Measurements from ENCODE around the gene RNF112.
"Not testable (repeated sequence)": the region's sequence is repeated elsewhere in the genome, so short reads cannot be mapped to it uniquely, and the experiment has no call there.

Gene RNF112

DNA sequence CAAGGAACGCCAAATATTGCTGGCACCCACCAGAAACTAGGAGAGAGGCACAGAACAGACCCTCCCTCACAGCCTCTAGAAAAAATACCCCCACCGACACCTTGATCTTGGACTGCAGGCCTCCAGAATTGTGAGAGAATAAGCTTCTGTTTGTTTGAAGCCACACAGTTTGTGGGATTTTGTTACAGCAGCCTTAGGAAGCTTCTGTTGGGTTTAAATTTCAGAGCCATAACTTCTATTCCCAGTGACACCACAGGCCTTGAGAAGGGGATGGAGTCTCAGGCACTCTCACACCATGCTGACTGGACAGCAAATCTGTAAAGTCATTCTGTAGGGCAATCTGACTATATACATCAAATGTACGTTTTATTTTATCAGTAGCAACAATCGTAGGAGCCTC is 38.6 kb downstream of the RNF112 start:
- no peak for DNase-seq

DNA sequence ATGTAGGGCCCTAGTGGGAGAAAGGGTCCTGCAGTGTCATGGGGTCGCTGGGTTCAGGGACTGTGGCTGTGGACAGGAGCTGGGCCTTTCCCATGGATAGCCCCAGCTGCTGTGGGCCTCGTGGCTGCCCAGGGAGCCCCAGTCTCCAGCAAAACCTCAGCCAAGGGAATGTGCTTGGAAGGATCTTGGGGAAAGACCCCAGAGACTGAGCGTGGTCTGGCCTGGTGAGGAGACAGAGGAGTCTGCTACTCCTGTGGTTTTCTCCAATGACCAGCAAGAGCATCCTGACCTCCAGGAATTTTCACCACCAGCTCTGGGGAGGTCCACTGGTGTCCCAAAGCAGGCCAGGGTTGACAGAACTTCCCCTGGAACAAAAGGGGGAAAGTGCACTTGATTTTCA is 42.3 kb downstream of the RNF112 start:
- no peak for DNase-seq

DNA sequence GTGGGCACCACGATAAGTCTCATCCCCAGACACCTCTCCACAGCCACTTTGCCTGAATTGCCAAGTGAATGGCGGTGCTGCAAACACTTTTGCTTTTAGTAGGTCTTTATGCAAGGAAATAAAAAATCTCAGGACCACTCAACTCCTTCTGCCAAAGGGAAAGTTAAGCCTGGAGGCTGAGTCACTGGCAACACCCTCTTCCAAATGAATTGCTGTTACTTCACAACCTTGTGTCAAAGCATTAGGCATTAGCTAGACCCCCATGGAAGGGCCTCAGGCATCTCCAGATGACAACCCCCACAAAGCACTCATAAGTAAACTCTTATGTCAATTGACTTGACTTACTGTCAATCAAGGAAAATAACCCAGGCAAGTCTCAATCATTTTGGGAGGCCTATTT is 43.0 kb downstream of the RNF112 start:
- no peak for DNase-seq

DNA sequence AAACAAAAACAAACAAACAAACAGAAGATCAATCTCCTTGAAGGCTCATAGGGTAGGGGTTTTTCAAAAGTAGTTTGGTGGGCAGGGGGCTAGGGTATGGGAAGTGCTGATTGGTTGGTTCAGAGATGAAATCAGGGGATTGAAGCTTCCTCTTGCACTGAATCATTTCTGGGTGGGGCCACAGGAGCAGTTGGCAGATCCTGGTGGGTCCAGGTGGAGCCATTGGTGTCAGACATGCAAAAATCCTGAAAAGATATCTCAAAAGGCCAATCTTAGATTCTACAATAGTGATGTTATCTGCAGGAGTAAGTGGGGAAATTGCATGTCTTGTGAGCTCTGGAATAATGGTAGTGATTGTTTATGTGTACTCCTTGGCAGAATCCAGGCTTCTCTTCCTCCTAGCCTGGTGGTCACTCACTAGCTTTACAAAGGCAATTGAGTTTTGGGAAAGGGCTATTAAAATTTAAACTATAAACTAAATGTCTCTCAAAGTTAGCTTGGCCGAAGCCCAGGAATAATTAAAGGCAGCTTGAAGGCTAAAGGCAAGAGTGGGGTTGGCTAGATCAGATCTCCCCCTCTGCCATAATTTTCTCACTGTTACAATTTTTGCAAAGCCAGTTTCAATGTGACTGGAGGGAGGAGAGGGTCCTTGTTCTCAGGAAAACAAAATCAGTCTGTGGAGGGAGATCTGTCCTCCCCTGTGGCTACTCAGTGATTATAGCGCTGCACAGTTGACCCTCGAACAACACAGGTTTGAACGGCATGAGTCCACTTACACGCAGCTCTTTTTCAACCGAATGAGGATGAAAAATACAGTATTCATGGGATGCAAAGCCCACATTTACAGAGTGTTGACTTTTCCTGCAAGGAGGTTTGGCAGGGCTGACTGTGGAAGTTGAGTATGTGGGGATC is 45.2 kb downstream of the RNF112 start:
- DNase-seq = no peak

DNA sequence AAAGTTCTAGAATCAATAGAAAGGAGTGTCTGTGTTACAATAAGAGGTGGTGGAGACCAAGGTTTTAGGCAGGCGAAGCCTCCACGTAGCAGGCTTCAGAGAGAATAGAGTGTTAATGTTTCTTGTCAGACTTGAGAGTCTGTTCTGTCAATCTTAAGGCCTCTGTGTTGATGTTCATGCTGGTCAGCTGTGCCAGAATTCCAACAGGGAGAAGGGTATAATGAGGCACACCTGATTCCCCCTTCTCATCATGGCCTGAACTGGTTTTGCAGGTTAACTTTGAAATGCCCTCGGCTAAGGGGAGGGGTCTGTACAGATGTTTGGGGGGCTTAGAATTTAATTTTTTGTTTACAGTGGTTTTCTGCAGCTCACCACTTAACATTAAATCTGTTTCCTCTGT is 46.0 kb downstream of the RNF112 start:
- no peak for DNase-seq

DNA sequence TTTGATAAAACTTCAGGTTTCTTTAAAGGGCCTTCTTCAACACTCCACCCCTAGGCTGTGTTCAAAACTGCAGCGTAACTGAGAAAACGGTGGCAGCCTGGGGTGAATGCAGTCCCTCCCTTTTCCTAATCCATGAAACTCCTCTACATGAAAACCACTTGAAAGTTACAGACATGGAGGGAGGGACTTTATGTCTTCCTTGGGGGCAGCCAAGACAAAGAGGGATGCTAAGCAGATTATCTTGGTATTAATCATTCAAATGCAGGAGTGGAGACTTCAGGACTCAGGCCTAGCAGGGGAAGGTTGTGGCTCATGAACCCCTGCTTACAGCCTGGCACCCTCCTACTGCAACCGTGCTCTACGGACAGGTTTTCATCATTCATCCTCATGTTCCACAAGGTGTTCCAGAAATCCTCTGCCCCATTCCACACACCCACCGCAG is 46.8 kb downstream of the RNF112 start:
- DNase-seq = no peak

DNA sequence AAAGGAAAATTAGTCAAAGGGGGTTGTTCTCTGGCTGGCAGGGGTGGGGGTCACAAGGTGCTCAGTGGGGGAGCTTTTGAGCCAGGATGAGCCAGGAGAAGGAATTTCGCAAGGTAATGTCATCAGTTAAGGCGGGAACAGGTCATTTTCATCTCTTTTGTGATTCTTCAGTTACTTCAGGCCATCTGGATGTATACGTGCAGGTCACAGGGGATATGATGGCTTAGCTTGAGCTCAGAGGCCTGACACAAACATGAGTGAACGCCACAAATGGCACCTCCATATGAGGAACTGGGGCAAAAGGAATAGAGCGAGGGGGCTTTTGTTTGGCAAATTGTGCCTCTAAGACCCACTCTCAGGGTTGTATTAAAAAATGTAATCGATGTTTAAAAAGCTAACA is 47.4 kb downstream of the RNF112 start:
- DNase-seq = not testable (repeated sequence)

DNA sequence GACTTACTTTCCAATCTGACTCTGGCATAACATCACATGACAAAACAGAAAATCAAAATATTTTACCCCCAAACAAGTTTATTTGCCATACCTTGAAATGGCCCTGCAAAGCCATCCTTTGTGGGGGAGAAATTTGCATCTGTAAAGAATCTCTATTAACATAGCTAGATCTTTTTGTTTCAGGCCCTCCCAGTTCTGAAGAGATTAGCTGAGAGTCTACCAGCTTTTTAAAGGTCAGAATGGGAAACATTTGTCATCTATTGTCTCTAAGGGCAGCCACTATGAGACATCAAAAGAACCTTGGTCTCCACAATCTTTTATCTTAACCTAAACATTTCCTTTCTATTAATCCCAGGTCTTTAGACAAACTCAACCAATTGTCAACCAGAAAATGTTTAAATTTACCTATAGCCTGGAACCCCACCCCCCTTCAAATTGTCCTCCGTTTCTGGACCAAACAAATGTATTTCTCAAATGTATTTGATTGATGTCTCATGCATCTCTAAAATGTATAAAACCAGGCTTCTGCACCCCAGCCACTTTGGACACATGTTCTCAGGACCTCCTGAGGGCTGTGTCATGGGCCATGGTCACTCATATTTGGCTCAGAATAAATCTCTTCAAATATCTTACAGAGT is 48.1 kb downstream of the RNF112 start:
- not testable (repeated sequence) for DNase-seq

DNA sequence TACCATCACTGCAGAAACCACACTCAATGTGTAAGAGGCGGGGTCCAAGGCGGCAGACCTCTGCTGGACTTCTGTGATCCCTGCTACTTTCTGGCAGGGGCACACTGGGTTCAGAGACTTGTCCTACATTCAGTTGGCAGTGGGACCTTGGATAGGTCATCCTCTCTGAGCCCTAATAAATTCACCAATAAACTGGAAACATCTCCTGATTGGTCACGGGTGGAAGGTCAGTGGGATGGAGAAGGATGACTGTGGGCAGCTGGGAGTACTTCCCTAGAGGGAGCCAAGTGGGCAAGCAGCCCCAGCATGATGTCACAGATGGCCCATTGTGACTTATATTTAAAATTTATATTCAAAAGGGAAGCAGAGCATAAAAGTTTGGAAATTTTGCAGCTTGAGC is 49.7 kb downstream of the RNF112 start:
- DNase-seq = no peak

DNA sequence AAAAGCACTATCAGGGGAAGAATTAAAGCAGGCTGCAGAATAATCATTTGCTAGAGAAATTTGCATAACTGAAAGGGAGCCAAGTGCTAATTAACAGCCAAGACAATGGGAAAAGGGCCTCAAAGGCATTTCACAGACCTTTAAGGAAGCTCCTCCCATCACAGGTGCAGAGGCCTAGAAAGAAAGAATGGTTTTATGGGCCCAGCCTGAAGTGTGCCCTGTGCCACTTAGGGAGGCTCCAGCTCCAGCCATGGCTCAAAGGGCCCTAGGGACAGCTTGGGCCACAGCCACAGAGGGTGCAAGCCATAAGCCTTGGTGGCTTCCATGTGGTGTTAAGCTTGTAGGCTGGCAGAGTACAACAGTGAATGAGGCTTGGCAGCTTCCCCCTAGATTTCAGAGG is 50.1 kb downstream of the RNF112 start:
- no peak for DNase-seq

DNA sequence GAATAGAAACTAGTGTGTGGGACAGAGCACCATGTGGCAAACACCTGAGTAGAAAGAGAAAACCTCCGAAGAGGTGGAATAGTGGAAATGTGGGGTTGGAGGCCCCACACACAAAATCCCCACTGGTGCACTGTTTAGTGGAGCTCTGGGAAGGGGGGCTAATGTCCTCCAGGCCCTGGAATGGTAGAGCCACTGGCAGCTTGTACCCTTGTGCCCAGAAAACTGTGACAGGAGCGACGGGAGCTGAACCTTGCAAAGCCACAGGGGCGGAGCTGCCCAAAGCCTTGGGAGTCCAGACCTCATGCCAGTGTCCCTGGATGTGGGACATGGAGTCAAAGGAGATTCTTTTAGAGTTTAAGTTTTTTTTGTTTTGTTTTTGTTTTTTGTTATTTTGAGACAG is 50.6 kb downstream of the RNF112 start:
- DNase-seq = no peak

DNA sequence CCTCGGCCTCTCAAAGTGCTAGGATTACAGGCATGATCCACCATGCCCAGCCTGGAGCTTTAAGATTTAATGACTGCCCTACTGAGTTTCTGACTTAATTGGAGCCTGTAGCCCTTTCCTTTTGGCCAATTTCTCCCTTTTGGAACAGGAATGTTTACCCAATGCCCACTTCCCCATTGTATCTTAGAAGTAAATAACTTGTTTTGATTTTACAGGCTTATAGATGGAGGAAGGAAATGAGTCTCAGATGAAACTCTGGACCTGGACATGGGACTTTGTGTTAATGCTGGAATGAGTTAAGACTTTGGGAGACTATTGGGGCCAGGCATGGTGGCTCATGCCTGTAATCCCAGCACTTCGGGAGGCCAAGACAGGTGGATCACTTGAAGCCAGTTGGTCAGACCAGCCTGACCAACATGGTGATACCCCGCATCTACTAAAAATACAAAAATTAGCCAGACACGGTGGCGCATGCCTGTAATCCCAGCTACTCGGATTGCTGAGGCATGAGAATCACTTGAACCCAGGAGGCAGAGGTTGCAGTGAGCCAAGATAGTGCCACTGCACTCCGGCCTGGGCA is 51.5 kb downstream of the RNF112 start:
- DNase-seq = not testable (repeated sequence)

DNA sequence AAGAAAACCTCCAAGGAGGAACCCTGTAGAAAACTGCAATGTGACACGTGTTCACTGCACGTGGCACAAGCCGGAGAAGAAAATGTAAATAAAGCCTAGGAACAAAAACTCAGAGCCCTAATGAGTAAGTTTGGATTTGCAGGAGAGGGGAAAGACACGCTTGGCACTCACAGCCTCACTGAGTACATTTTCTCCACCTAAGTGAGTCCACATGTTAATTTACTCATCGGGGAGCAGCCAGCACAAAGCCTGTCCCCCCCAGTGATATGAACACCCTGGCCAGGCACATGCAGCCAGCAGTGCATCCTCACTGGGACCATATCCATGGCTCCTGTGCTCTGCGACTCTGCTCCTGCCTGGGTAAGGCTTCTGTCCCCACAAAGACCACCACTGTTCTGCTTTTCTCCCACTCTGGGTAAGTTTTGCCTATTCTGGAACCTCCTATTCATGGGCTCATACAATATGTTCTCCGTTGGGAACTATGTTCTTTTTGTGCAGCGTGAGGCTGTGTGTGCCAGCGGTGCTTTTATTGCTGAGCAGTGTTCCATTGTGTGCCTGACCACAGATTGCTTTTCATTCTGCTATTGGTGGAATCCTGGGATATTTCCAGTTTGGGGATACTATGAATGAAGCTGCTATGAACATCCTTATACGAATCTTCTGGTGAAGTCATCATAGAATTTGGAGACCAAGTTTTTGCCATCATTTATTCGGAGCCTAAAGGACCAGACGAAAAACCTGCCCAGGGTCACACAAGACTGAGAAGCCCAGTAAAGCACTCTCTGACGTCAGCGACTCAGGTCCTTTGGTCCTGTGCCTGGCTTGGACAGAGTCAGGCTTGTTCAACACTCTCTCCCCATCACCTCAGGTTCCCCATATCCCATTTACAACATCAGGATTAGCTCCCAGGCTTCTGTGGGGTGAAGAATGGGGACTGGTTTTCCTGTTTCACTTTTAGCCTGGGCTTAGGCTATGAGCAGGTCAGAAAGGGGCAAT is 53.3 kb downstream of the RNF112 start:
- DNase-seq = no peak

Measured in stimulated activated CD4-positive, alpha-beta T cell treated with anti-CD3 and anti-CD28 coated beads, Interleukin-15, amount 100 ng/mL, for 24 hours (primary cell).